ENCODE data around the gene SERGEF.
A peak's percentile ranks its signal among the peaks of the same experiment; 100 is the strongest.

The SERGEF gene

GRCh38 chr11:17927681-17928343 is 85.0 kb downstream of the SERGEF start:
- H3K4me1 ChIP-seq: peaks cover 5% of the 10 kb centered on the region; the same call in 1 of the 2 replicates
- no peaks in the 10 kb centered on the region for H3K9me3 ChIP-seq
- no peak overlapping the region for H3K4me3 ChIP-seq
- no peaks in the 10 kb centered on the region for H3K27me3 ChIP-seq (ENCODE audit: low read depth)
- in situ Hi-C loops (cut with MboI; ENCODE audit: low sequenced_read_pairs): no loop called here
- H3K36me3 ChIP-seq (replicated peaks): peaks cover 4% of the 10 kb centered on the region
- DNase-seq (ENCODE audit: low spot score in 2 of 2): no peak

DNA sequence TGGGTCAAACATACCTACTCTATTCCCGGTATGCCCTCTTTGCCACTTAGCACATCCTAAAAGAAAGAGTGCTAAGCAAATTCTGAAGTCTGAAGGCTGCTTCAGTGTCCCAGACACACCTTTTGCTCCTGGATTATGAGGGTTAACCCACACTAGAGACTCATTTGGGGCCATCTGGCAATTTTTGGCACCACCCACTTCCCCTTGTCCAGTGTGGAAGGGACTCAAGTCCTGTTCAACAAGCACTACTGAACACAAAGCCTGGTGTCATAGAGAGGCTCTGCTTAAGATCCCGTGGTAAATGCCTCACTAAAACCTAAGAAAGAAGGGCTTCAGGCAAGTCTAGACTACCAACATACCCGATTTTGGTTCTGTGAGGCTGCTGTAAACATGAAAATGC is 85.8 kb downstream of the SERGEF start:
- Histone ChIP-seq H3K27me3 (ENCODE audit: low read depth) (no peaks in the 10 kb centered on the region), H3K36me3 (replicated peaks) (peaks cover 7% of the 10 kb centered on the region), H3K4me1 (peaks cover 5% of the 10 kb centered on the region; the same call in 1 of the 2 replicates), H3K4me3 (no peak overlapping the region), H3K9me3 (no peaks in the 10 kb centered on the region)
- in situ Hi-C loops (cut with MboI; ENCODE audit: low sequenced_read_pairs): no loop called here
- no peak for DNase-seq (ENCODE audit: low spot score in 2 of 2)

DNA sequence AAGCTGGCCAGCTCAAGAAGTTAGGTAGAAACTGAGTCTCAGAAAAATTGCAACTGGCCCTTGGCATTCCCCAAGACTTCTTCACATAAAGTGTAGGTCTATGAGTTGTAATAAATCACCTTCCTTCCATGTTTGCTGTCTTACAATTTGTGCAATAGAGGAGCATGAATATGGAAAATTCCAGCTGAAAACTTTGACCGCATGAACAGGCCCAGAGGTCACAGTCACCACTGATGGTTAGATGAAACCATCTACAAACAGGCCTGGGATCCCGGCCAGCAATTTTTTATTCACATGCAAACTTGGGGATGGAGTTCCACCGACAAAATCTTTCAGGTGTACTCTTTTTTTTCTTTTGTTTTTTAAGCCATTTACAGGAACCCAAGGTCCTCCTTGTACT is 88.1 kb downstream of the SERGEF start:
- Histone ChIP-seq H3K27me3 (ENCODE audit: low read depth) (no peaks in the 10 kb centered on the region), H3K9me3 (no peaks in the 10 kb centered on the region), H3K36me3 (replicated peaks) (peaks cover 7% of the 10 kb centered on the region), H3K4me3 (no peak overlapping the region), H3K4me1 (peaks cover 5% of the 10 kb centered on the region; the same call in 1 of the 2 replicates)
- in situ Hi-C loops (cut with MboI; ENCODE audit: low sequenced_read_pairs): no loop called here
- DNase-seq (ENCODE audit: low spot score in 2 of 2): peak in 1 of 2 experiments; percentile 12

DNA sequence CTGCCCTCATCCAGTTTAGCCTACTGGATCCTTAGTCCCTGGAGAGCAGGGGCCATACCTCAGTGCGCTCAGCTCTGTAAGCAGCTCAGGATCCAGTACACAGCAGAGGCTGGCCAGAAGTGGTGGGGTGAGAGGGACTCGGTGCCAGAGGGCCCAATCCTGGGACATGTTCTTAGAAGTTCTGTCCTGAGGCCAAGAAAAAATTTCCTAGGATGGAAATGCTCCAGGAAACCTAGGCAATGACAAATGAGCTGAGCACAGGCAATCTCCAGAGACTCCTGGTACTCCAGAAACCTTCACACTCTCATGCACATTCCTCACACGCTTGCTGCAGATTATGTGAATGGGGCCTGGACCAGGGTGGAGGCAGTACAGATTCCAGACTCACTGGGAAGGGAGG is 89.6 kb downstream of the SERGEF start:
- H3K9me3 ChIP-seq: no peaks in the 10 kb centered on the region
- in situ Hi-C loops (cut with MboI; ENCODE audit: low sequenced_read_pairs): no loop called here
- no peak for DNase-seq (ENCODE audit: low spot score in 2 of 2)
- peaks cover 7% of the 10 kb centered on the region for H3K36me3 ChIP-seq (replicated peaks)
- no peaks in the 10 kb centered on the region for H3K27me3 ChIP-seq (ENCODE audit: low read depth)
- H3K4me1 ChIP-seq: peaks cover 5% of the 10 kb centered on the region; the same call in 1 of the 2 replicates
- no peak overlapping the region for H3K4me3 ChIP-seq

DNA sequence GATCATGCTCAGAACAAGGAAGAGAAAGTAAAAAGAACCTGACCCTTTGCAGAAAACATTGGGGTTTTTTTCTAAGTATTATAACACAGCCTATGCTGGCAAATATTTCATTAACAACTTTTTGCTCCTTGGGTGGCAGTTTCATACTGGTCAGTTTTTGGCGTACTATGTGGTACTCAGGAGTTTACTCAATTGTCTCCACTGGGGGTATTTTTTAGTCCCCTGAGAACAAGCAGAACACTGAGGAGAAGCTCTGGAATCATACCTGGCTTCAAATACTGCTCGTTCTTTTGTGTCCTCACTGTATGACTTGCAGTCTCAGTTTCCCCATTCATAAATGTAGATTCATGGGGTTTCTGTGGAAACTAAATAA is 90.4 kb downstream of the SERGEF start:
- in situ Hi-C loops (cut with MboI; ENCODE audit: low sequenced_read_pairs): no loop called here
- H3K4me1 ChIP-seq: peaks cover 5% of the 10 kb centered on the region; the same call in 1 of the 2 replicates
- H3K36me3 ChIP-seq (replicated peaks): peaks cover 12% of the 10 kb centered on the region
- no peak for DNase-seq (ENCODE audit: low spot score in 2 of 2)
- no peaks in the 10 kb centered on the region for H3K27me3 ChIP-seq (ENCODE audit: low read depth)
- H3K4me3 ChIP-seq: no peak overlapping the region
- H3K9me3 ChIP-seq: no peaks in the 10 kb centered on the region

GRCh38 chr11:17921659-17922415 is 91.0 kb downstream of the SERGEF start:
- peaks cover 17% of the 10 kb centered on the region for H3K36me3 ChIP-seq (replicated peaks)
- H3K4me1 ChIP-seq: peaks cover 5% of the 10 kb centered on the region; the same call in 1 of the 2 replicates
- in situ Hi-C loops (cut with MboI; ENCODE audit: low sequenced_read_pairs): no loop called here
- H3K9me3 ChIP-seq: no peaks in the 10 kb centered on the region
- DNase-seq (ENCODE audit: low spot score in 2 of 2): no peak
- no peak overlapping the region for H3K4me3 ChIP-seq
- no peaks in the 10 kb centered on the region for H3K27me3 ChIP-seq (ENCODE audit: low read depth)

DNA sequence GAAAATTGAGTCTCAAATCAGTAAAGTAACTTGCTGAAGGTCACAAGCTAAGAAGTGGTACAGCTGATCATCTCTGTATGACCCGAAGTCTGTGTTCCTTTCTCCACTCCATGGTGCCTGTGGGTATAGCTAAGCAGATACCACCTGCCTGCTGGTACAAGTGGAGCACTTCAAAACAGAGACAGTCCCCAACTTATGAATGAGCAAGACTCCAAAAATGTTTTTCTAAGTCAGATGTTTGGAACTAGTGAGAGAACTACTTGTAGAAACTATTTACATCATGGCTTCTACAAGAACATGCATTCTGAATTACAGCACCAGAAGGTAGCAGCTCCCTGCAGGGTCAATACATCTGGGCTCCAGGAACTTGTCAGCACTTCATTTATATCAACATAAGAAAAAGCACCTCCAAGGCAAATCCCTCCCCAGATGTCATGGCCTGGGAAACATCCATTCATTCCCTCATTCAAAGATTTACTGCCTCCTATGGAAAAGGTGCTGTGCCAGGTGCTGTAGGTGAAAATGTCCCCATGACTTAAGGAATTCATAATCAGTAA is 94.7 kb downstream of the SERGEF start:
- Histone ChIP-seq H3K4me3 (no peak overlapping the region), H3K9me3 (no peaks in the 10 kb centered on the region), H3K27me3 (ENCODE audit: low read depth) (no peaks in the 10 kb centered on the region), H3K4me1 (no peaks in the 10 kb centered on the region; the same call in 1 of the 2 replicates), H3K36me3 (replicated peaks) (peaks cover 19% of the 10 kb centered on the region)
- DNase-seq (ENCODE audit: low spot score in 2 of 2): no peak
- in situ Hi-C loops (cut with MboI; ENCODE audit: low sequenced_read_pairs): no loop called here

- Histone ChIP-seq H3K4me3 (no peak overlapping the region), H3K27me3 (ENCODE audit: low read depth) (no peaks in the 10 kb centered on the region), H3K36me3 (replicated peaks) (peaks cover 13% of the 10 kb centered on the region), H3K9me3 (no peaks in the 10 kb centered on the region), H3K4me1 (no peaks in the 10 kb centered on the region; the same call in 1 of the 2 replicates)
- DNase-seq (ENCODE audit: low spot score in 2 of 2): no peak
- in situ Hi-C loops (cut with MboI; ENCODE audit: low sequenced_read_pairs): no loop called here
Measured at GRCh38 chr11:17917556-17917955, 95.3 kb downstream of the SERGEF start.

DNA sequence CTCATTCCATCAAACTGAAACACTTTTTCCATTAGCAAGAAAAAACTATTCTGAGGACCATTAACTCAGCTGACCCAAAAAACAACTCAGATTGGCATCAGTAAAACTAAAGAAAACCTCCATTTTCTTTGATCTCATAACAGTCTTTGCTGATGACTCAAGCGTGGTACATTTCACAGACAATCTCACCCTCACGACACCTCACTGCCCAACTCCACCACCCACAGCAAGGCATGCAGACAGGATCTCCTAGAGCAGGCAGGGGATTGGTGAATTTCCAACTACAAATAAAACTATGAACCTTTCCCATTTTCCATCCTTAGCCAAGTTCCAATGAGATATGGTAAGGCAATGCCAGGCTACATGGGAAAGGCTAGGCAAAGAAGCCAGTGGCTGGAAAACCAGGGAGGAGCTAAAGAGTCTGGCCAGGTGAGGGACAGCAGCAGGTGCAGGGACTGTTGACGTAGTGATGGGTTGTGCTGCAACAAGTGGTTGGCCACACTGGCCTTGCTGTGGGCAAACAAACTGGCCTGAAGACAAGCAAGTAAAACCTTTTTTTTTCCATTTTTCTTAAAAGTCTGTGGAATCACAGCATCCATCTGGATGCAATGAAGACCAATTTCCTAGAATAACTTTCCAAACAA is 97.2 kb downstream of the SERGEF start:
- H3K9me3 ChIP-seq: no peaks in the 10 kb centered on the region

DNA sequence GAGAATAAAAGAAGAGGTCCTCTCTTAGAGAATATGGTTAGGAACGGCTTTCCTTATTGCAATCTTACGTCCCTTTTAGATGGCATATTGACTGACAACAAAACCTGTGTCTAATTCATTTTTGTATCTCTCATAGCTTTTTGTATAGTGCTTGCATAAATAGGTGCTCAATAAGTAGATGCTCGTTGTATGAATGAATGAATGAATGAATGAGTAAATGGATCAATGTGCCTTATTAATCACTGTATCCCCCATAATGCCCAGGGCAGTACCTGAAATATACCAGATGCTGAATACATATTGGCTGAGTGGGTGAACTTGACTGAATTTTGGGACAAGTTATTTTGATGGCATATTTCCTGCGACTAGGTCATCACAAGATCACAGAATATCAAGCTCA is 97.9 kb downstream of the SERGEF start:
- Histone ChIP-seq H3K36me3 (replicated peaks) (peaks cover 13% of the 10 kb centered on the region), H3K9me3 (no peaks in the 10 kb centered on the region), H3K27me3 (ENCODE audit: low read depth) (no peaks in the 10 kb centered on the region), H3K4me3 (no peak overlapping the region), H3K4me1 (no peaks in the 10 kb centered on the region; the same call in 1 of the 2 replicates)
- in situ Hi-C loops (cut with MboI; ENCODE audit: low sequenced_read_pairs): no loop called here
- no peak for DNase-seq (ENCODE audit: low spot score in 2 of 2)

More for the DNA sequence above, 97.2 kb downstream of the SERGEF start:
- H3K36me3 ChIP-seq (replicated peaks): peaks cover 13% of the 10 kb centered on the region
- in situ Hi-C loops (cut with MboI; ENCODE audit: low sequenced_read_pairs): no loop called here
- no peaks in the 10 kb centered on the region; the same call in 1 of the 2 replicates for H3K4me1 ChIP-seq
- H3K27me3 ChIP-seq (ENCODE audit: low read depth): no peaks in the 10 kb centered on the region
- no peak overlapping the region for H3K4me3 ChIP-seq
- no peak for DNase-seq (ENCODE audit: low spot score in 2 of 2)

DNA sequence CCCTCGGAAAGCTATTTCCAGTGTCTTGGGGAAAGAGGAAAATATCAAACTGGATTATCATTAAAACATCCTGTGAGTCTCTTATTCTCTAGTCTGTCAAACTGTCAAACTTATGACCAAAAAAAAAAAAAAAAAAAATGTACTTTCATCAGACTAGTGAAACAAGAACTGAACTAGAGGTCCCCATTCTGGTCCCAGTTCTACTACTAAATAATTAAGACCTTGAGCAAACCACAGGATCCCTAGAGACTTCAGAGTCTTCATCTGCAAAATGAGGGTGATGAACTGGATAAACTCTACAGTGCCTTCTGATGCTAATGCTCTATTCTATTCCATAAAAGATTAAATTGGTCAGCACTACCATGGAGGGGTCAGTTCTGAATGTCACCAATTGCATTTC is 105.8 kb downstream of the SERGEF start:
- Histone ChIP-seq H3K36me3 (replicated peaks) (no peaks in the 10 kb centered on the region), H3K4me1 (no peaks in the 10 kb centered on the region), H3K9me3 (no peaks in the 10 kb centered on the region; the same call in 1 of the 2 replicates), H3K27me3 (ENCODE audit: low read depth) (no peaks in the 10 kb centered on the region), H3K4me3 (no peak overlapping the region)
- in situ Hi-C loops (cut with MboI; ENCODE audit: low sequenced_read_pairs): no loop called here
- no peak for DNase-seq (ENCODE audit: low spot score in 2 of 2)

- Histone ChIP-seq H3K36me3 (replicated peaks) (no peaks in the 10 kb centered on the region), H3K4me1 (no peaks in the 10 kb centered on the region), H3K27me3 (ENCODE audit: low read depth) (no peaks in the 10 kb centered on the region), H3K4me3 (no peak overlapping the region), H3K9me3 (no peaks in the 10 kb centered on the region; the same call in 1 of the 2 replicates)
- DNase-seq (ENCODE audit: low spot score in 2 of 2): peak in 1 of 2 experiments; percentile 49
- in situ Hi-C loops (cut with MboI; ENCODE audit: low sequenced_read_pairs): no loop called here
Measured at GRCh38 chr11:17906436-17906835, 106.4 kb downstream of the SERGEF start.

DNA sequence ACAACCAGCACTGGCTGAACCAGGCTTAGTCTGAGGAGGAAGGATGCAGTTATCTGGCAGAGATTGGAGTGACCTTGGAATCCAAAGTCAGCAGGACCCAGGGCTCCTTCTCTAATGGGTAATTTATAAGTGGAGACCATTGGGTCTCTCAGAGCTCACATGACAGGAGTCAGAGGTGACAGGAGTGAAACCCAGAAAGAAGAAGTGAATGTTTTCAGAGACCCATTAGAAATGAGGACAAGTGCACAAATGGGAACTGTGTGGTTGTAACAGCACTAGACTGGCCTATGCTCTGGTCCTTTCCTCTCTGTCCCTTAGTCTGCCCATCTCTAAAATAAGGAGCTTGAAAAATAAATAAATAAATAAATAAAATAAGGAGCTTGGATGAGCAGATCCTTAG is 107.4 kb downstream of the SERGEF start:
- H3K36me3 ChIP-seq (replicated peaks): no peaks in the 10 kb centered on the region
- H3K27me3 ChIP-seq (ENCODE audit: low read depth): no peaks in the 10 kb centered on the region
- H3K4me3 ChIP-seq: no peak overlapping the region
- no peak for DNase-seq (ENCODE audit: low spot score in 2 of 2)
- H3K9me3 ChIP-seq: no peaks in the 10 kb centered on the region; the same call in 1 of the 2 replicates
- no peaks in the 10 kb centered on the region for H3K4me1 ChIP-seq
- in situ Hi-C loops (cut with MboI; ENCODE audit: low sequenced_read_pairs): no loop called here

All from HAP-1 (cell line).